MM.1S (cell line): ENCODE results near the gene BTNL8.

Experiments used
- DNase-seq: peaks from one replicate; pipeline ENCODE4 v3.0.0-alpha.2; 2015
- H2AFZ ChIP-seq: fragments of 300-600 bp; sonication (generic); 2 replicates; pipeline ENCODE4 v1.6.0; 2016; ENCODE audit warnings: antibody characterized with exemption, low read length
- H3F3A ChIP-seq: fragments of 300-600 bp; sonication (generic); 2 replicates; pipeline ENCODE4 v1.6.1; 2016; ENCODE audit warnings: mild to moderate bottlenecking, antibody characterized with exemption, low read length, moderate library complexity, mixed read lengths; ENCODE audit not compliant: insufficient read depth
- H3K27ac ChIP-seq: fragments of 300-600 bp; sonication (generic); 2 replicates; pipeline ENCODE4 v1.5.1; 2016; ENCODE audit warnings: mild to moderate bottlenecking, low read length
- H3K27me3 ChIP-seq: fragments of 300-600 bp; sonication (generic); replicated peaks from 2 replicates; pipeline ENCODE4 v1.6.0; 2016; ENCODE audit warnings: low read length; ENCODE audit not compliant: insufficient read depth
- H3K36me3 ChIP-seq: fragments of 300-600 bp; sonication (generic); replicated peaks from 2 replicates; pipeline ENCODE4 v1.6.1; 2016; ENCODE audit warnings: mild to moderate bottlenecking, low read length, mixed read lengths; ENCODE audit not compliant: insufficient read depth
- H3K4me1 ChIP-seq: fragments of 300-600 bp; sonication (generic); 2 replicates; pipeline ENCODE4 v1.6.1; 2016; ENCODE audit warnings: low read length, mixed read lengths
- H3K4me2 ChIP-seq: fragments of 300-600 bp; sonication (generic); 2 replicates; pipeline ENCODE4 v1.6.0; 2016; ENCODE audit warnings: low read depth, low read length
- H3K4me3 ChIP-seq: fragments of 300-600 bp; sonication (generic); 2 replicates; pipeline ENCODE4 v1.5.1; 2016; ENCODE audit warnings: low read length, mixed read lengths
- H3K79me2 ChIP-seq: fragments of 300-600 bp; sonication (generic); 2 replicates; pipeline ENCODE4 v1.6.1; 2016; ENCODE audit warnings: mixed run types, low read length, mixed read lengths
- H3K9ac ChIP-seq: fragments of 300-600 bp; sonication (generic); 2 replicates; pipeline ENCODE4 v1.6.1; 2016; ENCODE audit warnings: low read length, mixed read lengths
- H3K9me2 ChIP-seq: fragments of 300-600 bp; sonication (generic); replicated peaks from 2 replicates; pipeline ENCODE4 v1.6.1; 2016; ENCODE audit warnings: mild to moderate bottlenecking, low read length, mixed read lengths; ENCODE audit not compliant: insufficient read depth
- H3K9me3 ChIP-seq: fragments of 300-600 bp; sonication (generic); replicated peaks from 2 replicates; pipeline ENCODE4 v1.6.1; 2016; ENCODE audit warnings: mild to moderate bottlenecking, low read length, mixed read lengths; ENCODE audit not compliant: insufficient read depth
- H4K20me1 ChIP-seq: fragments of 300-600 bp; sonication (generic); 2 replicates; pipeline ENCODE4 v1.6.1; 2016; ENCODE audit warnings: mild to moderate bottlenecking, low read length, moderate library complexity, mixed read lengths; ENCODE audit not compliant: insufficient read depth
- EZH2 ChIP-seq: fragments of 300-600 bp; sonication (generic); optimal IDR thresholded peaks from 2 replicates; pipeline ENCODE3; 2017; ENCODE audit warnings: low read depth, mild to moderate bottlenecking, antibody characterized with exemption, low read length, mixed read lengths
- EZH2phosphoT487 ChIP-seq: fragments of 300-600 bp; sonication (generic); IDR thresholded peaks from 2 replicates; pipeline ENCODE4 v1.6.1; 2018; ENCODE audit warnings: antibody characterized with exemption, low read length
- TF ChIP-seq, protein P1 (sequence below): fragments of 300-600 bp; sonication (generic); IDR thresholded peaks from 2 replicates; pipeline ENCODE4 v1.5.1; 2016; ENCODE audit warnings: antibody characterized with exemption, low read length, mixed read lengths

Gene BTNL8

DNA sequence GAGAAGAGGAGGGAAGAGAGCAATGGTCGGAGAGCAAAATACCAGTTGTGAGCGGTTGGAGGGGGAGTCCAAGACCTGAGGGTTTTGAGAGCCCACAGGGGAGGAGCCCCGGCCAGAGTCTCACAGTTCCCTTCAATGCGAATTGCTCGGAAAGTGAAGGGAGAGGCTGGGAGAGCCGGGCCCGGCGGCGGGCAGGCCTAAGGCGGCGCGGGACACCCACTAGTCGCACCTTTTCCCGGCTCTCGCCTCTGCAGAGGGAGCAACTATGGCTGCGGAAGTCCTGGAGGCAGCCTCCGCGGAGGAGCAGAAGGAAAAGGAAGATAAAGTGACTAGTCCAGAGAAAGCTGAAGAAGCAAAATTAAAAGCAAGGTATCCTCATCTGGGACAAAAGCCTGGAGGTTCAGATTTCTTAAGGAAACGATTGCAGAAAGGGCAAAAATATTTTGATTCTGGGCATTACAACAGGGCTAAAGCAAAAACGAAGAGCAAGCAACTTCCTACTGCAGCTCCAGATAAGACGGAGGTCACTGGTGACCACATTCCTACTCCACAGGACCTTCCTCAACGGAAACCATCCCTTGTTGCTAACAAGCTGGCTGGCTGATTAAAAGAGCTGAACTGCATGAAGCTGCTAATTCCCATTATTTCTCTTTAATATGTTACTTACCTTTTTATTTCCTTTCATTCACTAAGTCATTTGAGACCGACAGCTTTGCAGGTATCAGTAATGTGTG lies 83.2 kb downstream of the BTNL8 start:
- Histone ChIP-seq H3K36me3 (no peaks in the 10 kb centered on the region), H3F3A (no peaks in the 10 kb centered on the region), H4K20me1 (no peaks in the 10 kb centered on the region), H3K9me3 (no peaks in the 10 kb centered on the region), H3K4me3 (no peak overlapping the region), H3K9ac (no peak overlapping the region), H3K4me2 (no peak overlapping the region), H3K27ac (no peak overlapping the region), H2AFZ (no peak overlapping the region), H3K9me2 (no peaks in the 10 kb centered on the region), H3K27me3 (no peaks in the 10 kb centered on the region), H3K4me1 (no peaks in the 10 kb centered on the region), H3K79me2 (no peaks in the 10 kb centered on the region)
- TF ChIP-seq, protein P1, sequence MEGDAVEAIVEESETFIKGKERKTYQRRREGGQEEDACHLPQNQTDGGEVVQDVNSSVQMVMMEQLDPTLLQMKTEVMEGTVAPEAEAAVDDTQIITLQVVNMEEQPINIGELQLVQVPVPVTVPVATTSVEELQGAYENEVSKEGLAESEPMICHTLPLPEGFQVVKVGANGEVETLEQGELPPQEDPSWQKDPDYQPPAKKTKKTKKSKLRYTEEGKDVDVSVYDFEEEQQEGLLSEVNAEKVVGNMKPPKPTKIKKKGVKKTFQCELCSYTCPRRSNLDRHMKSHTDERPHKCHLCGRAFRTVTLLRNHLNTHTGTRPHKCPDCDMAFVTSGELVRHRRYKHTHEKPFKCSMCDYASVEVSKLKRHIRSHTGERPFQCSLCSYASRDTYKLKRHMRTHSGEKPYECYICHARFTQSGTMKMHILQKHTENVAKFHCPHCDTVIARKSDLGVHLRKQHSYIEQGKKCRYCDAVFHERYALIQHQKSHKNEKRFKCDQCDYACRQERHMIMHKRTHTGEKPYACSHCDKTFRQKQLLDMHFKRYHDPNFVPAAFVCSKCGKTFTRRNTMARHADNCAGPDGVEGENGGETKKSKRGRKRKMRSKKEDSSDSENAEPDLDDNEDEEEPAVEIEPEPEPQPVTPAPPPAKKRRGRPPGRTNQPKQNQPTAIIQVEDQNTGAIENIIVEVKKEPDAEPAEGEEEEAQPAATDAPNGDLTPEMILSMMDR: no peak
- no peak for TF ChIP-seq EZH2
- no peak for TF ChIP-seq EZH2phosphoT487
- DNase-seq: no peak

DNA sequence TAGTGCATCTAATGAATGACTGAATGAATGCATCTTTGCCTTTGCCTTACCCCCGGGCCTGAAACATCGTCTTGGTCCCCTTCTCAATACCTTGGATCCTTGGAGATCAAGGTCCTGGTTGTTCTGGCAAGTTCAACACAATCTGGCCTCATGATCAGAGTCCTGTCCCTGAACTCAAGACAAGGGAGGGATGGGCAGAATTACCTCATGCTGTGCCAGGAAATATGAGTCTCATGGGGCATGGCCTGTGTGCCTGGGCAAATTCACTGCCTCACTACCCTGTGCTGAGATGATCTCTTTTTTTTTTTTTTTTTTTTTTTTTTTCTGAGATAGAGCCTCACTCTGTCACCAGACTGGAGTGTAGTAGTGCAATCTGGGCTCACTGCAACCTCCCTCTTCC lies 89.1 kb downstream of the BTNL8 start:
- no peaks in the 10 kb centered on the region for H4K20me1 ChIP-seq
- no peaks in the 10 kb centered on the region for H3K79me2 ChIP-seq
- H3K27me3 ChIP-seq: no peaks in the 10 kb centered on the region
- DNase-seq: no peak
- H3K9me2 ChIP-seq: no peaks in the 10 kb centered on the region
- no peaks in the 10 kb centered on the region for H3K9me3 ChIP-seq
- H3K4me3 ChIP-seq: no peak overlapping the region
- no peaks in the 10 kb centered on the region for H3K36me3 ChIP-seq
- no peaks in the 10 kb centered on the region for H3F3A ChIP-seq
- no peak overlapping the region for H3K9ac ChIP-seq
- H3K4me2 ChIP-seq: no peak overlapping the region
- H3K4me1 ChIP-seq: no peaks in the 10 kb centered on the region
- H2AFZ ChIP-seq: no peak overlapping the region
- TF ChIP-seq EZH2: no peak
- TF ChIP-seq, protein P1: no peak
- TF ChIP-seq EZH2phosphoT487: no peak
- no peak overlapping the region for H3K27ac ChIP-seq

DNA sequence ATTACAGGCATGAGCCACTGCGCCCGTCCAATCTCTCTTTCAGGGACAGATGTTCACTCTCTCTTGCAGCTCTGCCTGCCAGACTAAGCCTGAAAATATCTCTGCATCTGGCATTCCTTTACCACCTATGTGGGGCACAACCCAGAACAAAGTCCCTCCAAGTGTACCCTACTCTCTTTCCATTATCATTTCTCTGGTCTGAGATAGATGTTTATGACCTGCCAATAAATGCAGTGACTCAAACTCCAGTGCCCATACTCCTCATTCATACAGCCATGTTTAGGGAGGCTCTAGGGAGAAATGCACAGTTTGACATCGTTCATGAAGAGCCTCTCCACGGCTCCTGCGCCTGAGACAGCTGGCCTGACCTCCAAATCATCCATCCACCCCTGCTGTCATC lies 89.6 kb downstream of the BTNL8 start, which contains the start of gene BTNL3:
TSS of gene BTNL3 (plus strand) at position 255 of the 400 bp plus-strand sequence. CDS start 183 bp downstream, outside the sequence.
- no peaks in the 10 kb centered on the region for H3K79me2 ChIP-seq
- no peaks in the 10 kb centered on the region for H3K27me3 ChIP-seq
- no peak within 1 kb of the TSS for H2AFZ ChIP-seq
- no peak within 1 kb of the TSS for H3K27ac ChIP-seq
- no peaks in the 10 kb centered on the region for H3K9me3 ChIP-seq
- no peaks in the 10 kb centered on the region for H3K9me2 ChIP-seq
- no peaks in the 10 kb centered on the region for H3K36me3 ChIP-seq
- H3F3A ChIP-seq: no peaks in the 10 kb centered on the region
- DNase-seq: no peak
- TF ChIP-seq, protein P1: no peak
- TF ChIP-seq EZH2: no peak
- TF ChIP-seq EZH2phosphoT487: no peak
- H4K20me1 ChIP-seq: no peaks in the 10 kb centered on the region
- no peak within 1 kb of the TSS for H3K4me2 ChIP-seq
- H3K9ac ChIP-seq: no peak within 1 kb of the TSS
- no peaks in the 10 kb centered on the region for H3K4me1 ChIP-seq
- no peak within 1 kb of the TSS for H3K4me3 ChIP-seq
